Endodermal cell (in vitro differentiated cells): Measurements from ENCODE around the gene ZNF678. TPM values are rescaled to one million over a fixed set of nuclear protein-coding genes. Genes with fewer than 3 reads are reported as not detected.

ENCODE experiments used
- DNase-seq: peaks from one replicate; pipeline ENCODE4 v3.0.0-alpha.2; 2017
- H3K27ac ChIP-seq: 2 replicates; pipeline ENCODE4 v1.5.1; 2013; ENCODE audit warnings: mild to moderate bottlenecking, low read depth, low read length, moderate library complexity
- H3K27me3 ChIP-seq: 2 replicates; pipeline ENCODE4 v1.6.1; 2013; ENCODE audit warnings: mild to moderate bottlenecking, low read length, moderate library complexity; ENCODE audit not compliant: insufficient read depth, control insufficient read depth, poor library complexity, severe bottlenecking
- H3K36me3 ChIP-seq: 2 replicates; pipeline ENCODE4 v1.7.0; 2013; ENCODE audit warnings: mild to moderate bottlenecking, low read length, moderate library complexity; ENCODE audit not compliant: control insufficient read depth, insufficient read depth
- H3K4me1 ChIP-seq: one replicate; pipeline ENCODE4 v1.7.0; 2013; ENCODE audit warnings: low read length; ENCODE audit not compliant: control insufficient read depth, insufficient read depth
- H3K4me3 ChIP-seq: 2 replicates; pipeline ENCODE4 v1.5.1; 2013; ENCODE audit warnings: mild to moderate bottlenecking, low read length, moderate library complexity
- H3K9ac ChIP-seq: 2 replicates; pipeline ENCODE4 v1.6.1; 2013; ENCODE audit warnings: mild to moderate bottlenecking, low read length, moderate library complexity; ENCODE audit not compliant: poor library complexity, severe bottlenecking; ENCODE audit errors: extremely low read depth
- H3K9me3 ChIP-seq: 2 replicates; pipeline ENCODE4 v1.6.1; 2013; ENCODE audit warnings: mild to moderate bottlenecking, low read length, moderate library complexity; ENCODE audit not compliant: control insufficient read depth
- H3K27ac Mint-ChIP-seq: 2 replicates; pipeline ENCODE4 v1.8.0; 2020; ENCODE audit warnings: mixed read lengths
- H3K27me3 Mint-ChIP-seq: 2 replicates; pipeline ENCODE4 v1.8.0; 2021; ENCODE audit warnings: mild to moderate bottlenecking, mixed read lengths; ENCODE audit not compliant: insufficient read depth
- H3K36me3 Mint-ChIP-seq: 2 replicates; pipeline ENCODE4 v1.8.0; 2020; ENCODE audit warnings: low read depth, mixed read lengths
- H3K4me1 Mint-ChIP-seq: 2 replicates; pipeline ENCODE4 v1.8.0; 2020; ENCODE audit warnings: mixed read lengths
- H3K4me3 Mint-ChIP-seq: 2 replicates; pipeline ENCODE4 v1.8.0; 2020; ENCODE audit warnings: mild to moderate bottlenecking, moderate library complexity, mixed read lengths
- H3K9me3 Mint-ChIP-seq: 2 replicates; pipeline ENCODE4 v1.8.0; 2020; ENCODE audit warnings: mild to moderate bottlenecking, mixed read lengths
- WGBS, 2 experiments: methylation state at CpG; one replicate each; pipeline versions ENCODE4 v1.1.5 to v1.1.7; 2013; ENCODE audit warnings: missing lambda C conversion rate in 2 of 2, mixed read lengths in 1 of 2; ENCODE audit not compliant: insufficient coverage in 1 of 2, insufficient read length in 1 of 2; 5-methylcytosine and 5-hydroxymethylcytosine counted together
- total RNA-seq, 2 donors: library from RNA; stranded (reverse); fragmentation: NEBNext Ultra II Directional in 1 of 2; extraction: Animal tissue kit (Norgen Biotek cat#: 25700) in 1 of 2; gene quantifications; 2 replicates in 1 of 2; 3 replicates in 1 of 2; pipeline ENCODE4 v1.2.1, GENCODE V29; 2021
- TF ChIP-seq, protein P1 (sequence below): fragments of 200-600 bp; sonication (generic); conservative IDR thresholded peaks from 2 replicates; pipeline ENCODE4 v1.5.0; 2021; ENCODE audit warnings: antibody characterized with exemption, mild to moderate bottlenecking

Gene ZNF678
- total RNA-seq, 2 donors from 2014 or later: 23.1 to 24.3 TPM

DNA sequence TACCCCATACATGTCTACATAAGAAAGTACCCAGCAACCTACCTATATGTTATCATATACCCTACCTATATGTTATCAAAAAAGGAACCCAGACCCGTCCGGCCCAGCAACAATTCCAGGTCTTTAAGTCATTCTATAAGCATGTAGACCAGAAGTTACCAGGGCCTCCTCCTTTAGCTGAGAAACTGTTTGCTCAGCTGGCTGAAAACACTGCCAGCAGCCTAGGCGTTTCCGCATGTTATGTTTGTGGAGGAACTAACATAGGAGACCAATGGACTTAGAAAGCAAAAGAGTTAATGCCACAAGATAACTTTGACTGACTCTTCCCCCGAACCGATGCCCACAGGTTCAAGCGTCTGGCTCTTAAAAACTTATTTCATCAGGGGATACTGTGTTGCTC is 7.1 kb upstream of the ZNF678 start:
- no peak overlapping the region for H3K27ac ChIP-seq
- Mint-ChIP-seq H3K4me1 (no peaks in the 10 kb centered on the region), H3K27me3 (peaks cover 28% of the 10 kb centered on the region), H3K4me3 (no peak overlapping the region), H3K36me3 (peaks cover 2% of the 10 kb centered on the region), H3K27ac (no peak overlapping the region), H3K9me3 (peaks cover 36% of the 10 kb centered on the region)
- no peak overlapping the region for H3K9ac ChIP-seq
- H3K4me3 ChIP-seq: no peak overlapping the region
- no peaks in the 10 kb centered on the region for H3K27me3 ChIP-seq
- DNase-seq: no peak
- TF ChIP-seq, protein P1, sequence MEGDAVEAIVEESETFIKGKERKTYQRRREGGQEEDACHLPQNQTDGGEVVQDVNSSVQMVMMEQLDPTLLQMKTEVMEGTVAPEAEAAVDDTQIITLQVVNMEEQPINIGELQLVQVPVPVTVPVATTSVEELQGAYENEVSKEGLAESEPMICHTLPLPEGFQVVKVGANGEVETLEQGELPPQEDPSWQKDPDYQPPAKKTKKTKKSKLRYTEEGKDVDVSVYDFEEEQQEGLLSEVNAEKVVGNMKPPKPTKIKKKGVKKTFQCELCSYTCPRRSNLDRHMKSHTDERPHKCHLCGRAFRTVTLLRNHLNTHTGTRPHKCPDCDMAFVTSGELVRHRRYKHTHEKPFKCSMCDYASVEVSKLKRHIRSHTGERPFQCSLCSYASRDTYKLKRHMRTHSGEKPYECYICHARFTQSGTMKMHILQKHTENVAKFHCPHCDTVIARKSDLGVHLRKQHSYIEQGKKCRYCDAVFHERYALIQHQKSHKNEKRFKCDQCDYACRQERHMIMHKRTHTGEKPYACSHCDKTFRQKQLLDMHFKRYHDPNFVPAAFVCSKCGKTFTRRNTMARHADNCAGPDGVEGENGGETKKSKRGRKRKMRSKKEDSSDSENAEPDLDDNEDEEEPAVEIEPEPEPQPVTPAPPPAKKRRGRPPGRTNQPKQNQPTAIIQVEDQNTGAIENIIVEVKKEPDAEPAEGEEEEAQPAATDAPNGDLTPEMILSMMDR: no peak
- WGBS, 2 experiments: 91 to 93% methylated on average over 5 to 7 of the region's 7 CpGs
- H3K9me3 ChIP-seq: peaks cover 7% of the 10 kb centered on the region
- no peaks in the 10 kb centered on the region for H3K36me3 ChIP-seq
- H3K4me1 ChIP-seq: no peaks in the 10 kb centered on the region

DNA sequence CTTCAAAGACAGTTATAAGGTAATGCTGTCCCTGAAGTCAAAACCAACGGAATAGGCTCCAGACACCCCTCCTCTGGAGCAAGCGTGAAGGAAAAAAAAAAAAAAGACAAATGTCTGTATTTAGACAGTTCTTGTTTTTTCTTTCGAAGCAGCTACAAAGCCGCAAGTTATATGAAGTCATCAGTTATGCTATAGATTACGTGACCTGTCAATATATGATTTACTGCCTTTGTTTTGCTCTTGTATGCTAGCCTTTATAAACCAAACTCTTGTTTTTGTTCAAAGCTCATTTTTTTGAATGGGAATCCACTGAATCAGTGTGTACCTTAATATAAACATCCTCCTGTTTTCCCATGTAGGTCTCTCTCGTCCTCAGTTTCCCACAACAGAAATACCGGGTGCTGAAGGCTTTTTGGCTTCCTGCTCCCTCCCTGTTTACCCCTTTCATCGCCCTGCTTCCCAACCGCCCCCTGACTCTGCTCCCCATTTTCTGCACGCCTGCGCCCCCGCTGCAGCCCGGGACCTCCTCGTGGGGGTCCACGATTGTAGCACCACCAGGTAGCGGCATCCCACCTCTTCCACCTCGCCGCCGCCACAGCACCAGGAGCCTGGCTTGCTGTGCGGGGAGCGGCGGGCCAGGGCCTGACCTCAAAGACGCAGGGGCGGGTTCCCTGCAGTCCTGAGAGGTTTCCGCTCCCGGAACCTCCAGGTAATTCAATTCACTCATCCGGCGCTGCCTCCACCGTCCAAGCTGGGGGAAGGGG is 5.2 kb upstream of the ZNF678 start:
- Histone ChIP-seq H3K9me3 (peaks cover 13% of the 10 kb centered on the region), H3K27ac (no peak overlapping the region), H3K27me3 (no peaks in the 10 kb centered on the region), H3K4me3 (no peak overlapping the region), H3K36me3 (no peaks in the 10 kb centered on the region), H3K4me1 (no peaks in the 10 kb centered on the region), H3K9ac (no peak overlapping the region)
- DNase-seq: no peak
- Mint-ChIP-seq H3K36me3 (peaks cover 4% of the 10 kb centered on the region), H3K27me3 (peaks cover 27% of the 10 kb centered on the region), H3K4me1 (no peaks in the 10 kb centered on the region), H3K27ac (no peak overlapping the region), H3K4me3 (no peak overlapping the region), H3K9me3 (peaks cover 34% of the 10 kb centered on the region)
- TF ChIP-seq, protein P1: no peak
- 90 to 94% methylated on average over 21 to 29 of the region's 29 CpGs for WGBS, 2 experiments

DNA sequence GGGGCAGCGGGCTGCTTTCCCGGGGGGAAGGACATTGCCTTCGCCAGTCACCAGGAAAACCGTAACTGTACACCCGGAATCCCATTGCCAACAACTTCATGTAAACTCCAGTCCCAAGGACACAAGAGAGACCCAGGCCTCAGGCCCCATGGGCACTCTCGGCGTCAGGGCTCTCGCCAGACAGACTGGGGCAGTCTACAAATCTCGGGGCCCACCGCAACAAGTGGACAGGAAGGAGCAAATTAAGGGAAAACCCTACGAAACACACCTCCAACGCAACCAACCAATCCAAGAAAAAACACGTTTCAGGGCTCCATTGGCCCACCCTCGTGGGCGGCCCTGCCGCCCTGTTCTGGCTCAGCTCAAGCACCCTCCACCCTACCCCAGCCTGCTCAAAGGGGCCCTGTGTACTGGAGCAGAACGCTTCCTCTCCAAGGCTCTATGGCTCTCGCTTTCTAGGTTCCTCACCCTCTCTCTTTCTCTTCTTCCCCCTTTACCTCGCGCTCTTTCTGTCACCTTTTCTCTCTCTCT is 4.6 kb upstream of the ZNF678 start:
- DNase-seq: no peak
- WGBS, 2 experiments: 89 to 92% methylated on average over 17 to 20 of the region's 20 CpGs

More for the DNA sequence above, 4.6 kb upstream of the ZNF678 start:
- Histone ChIP-seq H3K4me3 (no peak overlapping the region), H3K36me3 (no peaks in the 10 kb centered on the region), H3K9ac (no peak overlapping the region), H3K27me3 (no peaks in the 10 kb centered on the region), H3K9me3 (peaks cover 14% of the 10 kb centered on the region), H3K4me1 (no peaks in the 10 kb centered on the region), H3K27ac (no peak overlapping the region)
- TF ChIP-seq, protein P1: no peak
- H3K4me1 Mint-ChIP-seq: no peaks in the 10 kb centered on the region
- H3K36me3 Mint-ChIP-seq: peaks cover 6% of the 10 kb centered on the region
- peaks cover 29% of the 10 kb centered on the region for H3K9me3 Mint-ChIP-seq
- no peak overlapping the region for H3K27ac Mint-ChIP-seq
- peaks cover 22% of the 10 kb centered on the region for H3K27me3 Mint-ChIP-seq
- H3K4me3 Mint-ChIP-seq: no peak overlapping the region
